HL-60 (cell line): ENCODE data around the gene ZNF511.
"Not testable (repeated sequence)": the region's sequence is repeated elsewhere in the genome, so short reads cannot be mapped to it uniquely, and the experiment has no call there.

Source experiments
- DNase-seq, 2 experiments: peaks; one replicate each; pipeline ENCODE4 v3.0.0-alpha.2; 2010 to 2020; ENCODE audit warnings: low read depth in 1 of 2, low spot score in 1 of 2
- H3K27ac ChIP-seq: fragments of 250-450 bp; sonication (Bioruptor Pico); replicated peaks from 2 replicates; pipeline ENCODE4 v1.5.1; 2020; ENCODE audit warnings: mild to moderate bottlenecking, moderate library complexity
- H3K27me3 ChIP-seq: fragments of 250-450 bp; sonication (Bioruptor Pico); 2 replicates; pipeline ENCODE4 v1.5.1; 2021; ENCODE audit warnings: mild to moderate bottlenecking, moderate library complexity; ENCODE audit not compliant: insufficient read depth, poor library complexity, severe bottlenecking
- H3K4me3 ChIP-seq: replicated peaks from 2 replicates; pipeline ENCODE4 v1.5.1; 2011; ENCODE audit warnings: mild to moderate bottlenecking, control low read depth, low read length; ENCODE audit not compliant: insufficient read depth
- GABPA ChIP-seq: IDR thresholded peaks from 2 replicates; pipeline ENCODE4 v1.6.1; 2012; ENCODE audit warnings: low read depth
- POLR2AphosphoS5 ChIP-seq: IDR thresholded peaks from 2 replicates; pipeline ENCODE4 v1.6.1; 2012; ENCODE audit warnings: low read depth
- REST ChIP-seq: IDR thresholded peaks from 2 replicates; pipeline ENCODE4 v1.6.1; 2012; ENCODE audit warnings: low read depth; ENCODE audit not compliant: insufficient replicate concordance
- SPI1 ChIP-seq: IDR thresholded peaks from 2 replicates; pipeline ENCODE4 v1.6.1; 2012; ENCODE audit warnings: low read depth, mild to moderate bottlenecking, borderline replicate concordance
- TF ChIP-seq, protein P1 (sequence below): IDR thresholded peaks from one replicate; pipeline ENCODE4 v1.5.1; 2011; ENCODE audit warnings: low read length, control low read depth, inconsistent platforms; ENCODE audit not compliant: insufficient read depth

Gene ZNF511

DNA sequence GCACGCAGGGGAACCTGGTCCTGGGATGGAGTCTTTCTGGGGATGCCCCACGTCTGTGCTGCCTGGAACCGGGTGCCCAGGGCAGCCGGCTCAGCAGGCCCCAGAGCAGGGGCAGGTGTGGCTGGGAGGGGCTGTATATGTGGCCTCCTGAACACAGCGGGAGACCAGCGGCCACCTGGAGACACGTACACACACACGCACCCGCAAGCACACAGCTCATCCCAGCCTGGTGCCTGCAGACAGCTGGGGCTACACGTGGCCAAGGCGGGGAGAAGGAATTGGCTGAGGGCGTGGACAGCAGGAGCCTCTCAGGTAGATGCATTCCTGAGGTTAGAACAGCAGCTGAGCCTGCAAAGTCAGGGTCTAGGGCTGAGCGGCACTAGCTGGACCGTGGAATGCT, 46.0 kb upstream of the ZNF511 start:
- H3K27ac ChIP-seq = no peak overlapping the region
- no peak for TF ChIP-seq POLR2AphosphoS5
- TF ChIP-seq REST = no peak
- TF ChIP-seq GABPA = no peak
- TF ChIP-seq SPI1 = no peak
- H3K4me3 ChIP-seq = no peak overlapping the region
- H3K27me3 ChIP-seq = no peaks in the 10 kb centered on the region
- DNase-seq = no peak

- H3K27ac ChIP-seq = no peak overlapping the region
Measured at GRCh38 chr10:133263674-133264073, 45.0 kb upstream of the ZNF511 start.

DNA sequence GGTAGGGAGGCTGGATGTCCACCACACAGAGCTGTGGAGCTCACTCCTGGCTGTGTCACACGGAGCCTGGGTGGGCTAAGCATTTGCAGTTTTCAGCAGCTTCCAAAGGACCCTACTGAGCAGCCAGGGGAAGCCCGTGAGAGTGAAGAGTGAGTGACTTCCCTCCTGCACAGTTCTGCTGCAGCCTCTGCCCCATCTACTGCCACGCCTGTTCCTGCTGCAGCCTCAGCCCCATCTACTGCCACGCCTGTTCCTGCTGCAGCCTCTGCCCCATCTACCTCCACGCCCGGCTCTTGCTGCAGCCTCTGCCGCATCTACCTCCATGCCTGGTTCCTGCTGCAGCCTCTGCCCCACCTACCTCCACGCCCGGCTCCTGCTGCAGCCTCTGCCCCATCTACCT, 44.3 kb upstream of the ZNF511 start:
- Histone ChIP-seq H3K4me3 (no peak overlapping the region), H3K27ac (0 out of 2 replicates have a peak overlapping the region, but pooled peaks have one; percentile 9), H3K27me3 (no peaks in the 10 kb centered on the region)
- peak; percentile 29 to 56 for DNase-seq
- TF ChIP-seq, protein P1, sequence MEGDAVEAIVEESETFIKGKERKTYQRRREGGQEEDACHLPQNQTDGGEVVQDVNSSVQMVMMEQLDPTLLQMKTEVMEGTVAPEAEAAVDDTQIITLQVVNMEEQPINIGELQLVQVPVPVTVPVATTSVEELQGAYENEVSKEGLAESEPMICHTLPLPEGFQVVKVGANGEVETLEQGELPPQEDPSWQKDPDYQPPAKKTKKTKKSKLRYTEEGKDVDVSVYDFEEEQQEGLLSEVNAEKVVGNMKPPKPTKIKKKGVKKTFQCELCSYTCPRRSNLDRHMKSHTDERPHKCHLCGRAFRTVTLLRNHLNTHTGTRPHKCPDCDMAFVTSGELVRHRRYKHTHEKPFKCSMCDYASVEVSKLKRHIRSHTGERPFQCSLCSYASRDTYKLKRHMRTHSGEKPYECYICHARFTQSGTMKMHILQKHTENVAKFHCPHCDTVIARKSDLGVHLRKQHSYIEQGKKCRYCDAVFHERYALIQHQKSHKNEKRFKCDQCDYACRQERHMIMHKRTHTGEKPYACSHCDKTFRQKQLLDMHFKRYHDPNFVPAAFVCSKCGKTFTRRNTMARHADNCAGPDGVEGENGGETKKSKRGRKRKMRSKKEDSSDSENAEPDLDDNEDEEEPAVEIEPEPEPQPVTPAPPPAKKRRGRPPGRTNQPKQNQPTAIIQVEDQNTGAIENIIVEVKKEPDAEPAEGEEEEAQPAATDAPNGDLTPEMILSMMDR = no peak
- TF ChIP-seq REST = no peak
- no peak for TF ChIP-seq GABPA
- TF ChIP-seq POLR2AphosphoS5 = no peak
- TF ChIP-seq SPI1 = no peak; the same call in 1 of the 2 replicates

More at GRCh38 chr10:133263674-133264073, 45.0 kb upstream of the ZNF511 start:
- no peak for TF ChIP-seq POLR2AphosphoS5
- TF ChIP-seq REST = no peak
- TF ChIP-seq SPI1 = no peak
- no peak for TF ChIP-seq GABPA
- TF ChIP-seq, protein P1 = no peak
- H3K4me3 ChIP-seq = no peak overlapping the region
- DNase-seq = no peak
- H3K27me3 ChIP-seq = no peaks in the 10 kb centered on the region

DNA sequence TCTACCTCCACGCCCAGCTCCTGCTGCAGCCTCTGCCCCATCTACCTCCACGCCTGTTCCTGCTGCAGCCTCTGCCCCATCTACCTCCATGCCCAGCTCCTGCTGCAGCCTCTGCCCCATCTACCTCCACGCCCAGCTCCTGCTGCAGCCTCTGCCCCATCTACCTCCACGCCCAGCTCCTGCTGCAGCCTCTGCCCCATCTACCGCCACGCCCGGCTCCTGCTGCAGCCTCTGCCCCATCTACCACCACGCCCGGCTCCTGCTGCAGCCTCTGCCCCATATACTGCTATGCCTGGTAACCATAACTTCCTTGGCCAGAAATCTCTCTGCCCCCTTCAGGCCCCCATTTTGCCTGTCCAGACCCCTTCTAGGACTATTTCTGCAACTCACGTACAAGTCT, 43.7 kb upstream of the ZNF511 start:
- not testable (repeated sequence) for H3K27me3 ChIP-seq, DNase-seq, H3K27ac ChIP-seq, H3K4me3 ChIP-seq
